ENCODE results near the gene PAPOLA.

PAPOLA gene

GRCh38 chr14:96502621-96503305, 581 bp downstream of the PAPOLA start:
- Histone ChIP-seq H3K27ac (ENCODE audit: extremely low read depth, low read depth, low read length) (peak overlapping the region; percentile 92), H3K4me3 (ENCODE audit: low read depth, low read length) (peak overlapping the region; percentile 99), H3K36me3 (ENCODE audit: control insufficient read depth in 2 of 2, insufficient read depth in 1 of 2, low read length in 2 of 2) (peaks cover 0 to 10% of the 10 kb centered on the region in 2 experiments; a peak in 1 of 3 replicates), H3K9me3 (ENCODE audit: control insufficient read depth, insufficient read depth, low read depth, low read length) (no peaks in the 10 kb centered on the region), H3K4me1 (ENCODE audit: control insufficient read depth, insufficient read depth, low read length) (peaks cover 12% of the 10 kb centered on the region)
- CTCF ChIA-PET: no interaction called here
- POLR2A ChIA-PET: no interaction called here
- peak; percentile 21; the same call in 1 of the 2 replicates for TF ChIP-seq ZFP69B (tag by site-specific recombination; IDR thresholded peaks at IDR 0.05)
- TF ChIP-seq ZNF768 (tag by site-specific recombination; IDR thresholded peaks at IDR 0.05): no peak
- TF ChIP-seq ZNF660 (tag by site-specific recombination; IDR thresholded peaks at IDR 0.05): peak; percentile 53; the same call in 1 of the 2 replicates
- no peak for TF ChIP-seq ZNF623 (tag by site-specific recombination; IDR thresholded peaks at IDR 0.05)
- TF ChIP-seq ZNF777 (tag by site-specific recombination; IDR thresholded peaks at IDR 0.05; ENCODE audit: borderline replicate concordance): 0 out of 2 replicates have a peak, but pooled peaks have one; percentile 71
- no peak for TF ChIP-seq GLIS1 (tag by site-specific recombination; IDR thresholded peaks at IDR 0.05)
- TF ChIP-seq ZNF10 (tag by site-specific recombination; IDR thresholded peaks at IDR 0.05): no peak
- TF ChIP-seq ZIC2 (tag by site-specific recombination; IDR thresholded peaks at IDR 0.05): no peak
- no peak for TF ChIP-seq ZNF138 (tag by site-specific recombination; IDR thresholded peaks at IDR 0.05; ENCODE audit: borderline replicate concordance)
- no peak for TF ChIP-seq ZNF571 (tag by site-specific recombination; IDR thresholded peaks at IDR 0.05)
- TF ChIP-seq ZBTB48 (tag by site-specific recombination; IDR thresholded peaks at IDR 0.05): 0 out of 2 replicates have a peak, but pooled peaks have one; percentile 14
- TF ChIP-seq, protein P1, sequence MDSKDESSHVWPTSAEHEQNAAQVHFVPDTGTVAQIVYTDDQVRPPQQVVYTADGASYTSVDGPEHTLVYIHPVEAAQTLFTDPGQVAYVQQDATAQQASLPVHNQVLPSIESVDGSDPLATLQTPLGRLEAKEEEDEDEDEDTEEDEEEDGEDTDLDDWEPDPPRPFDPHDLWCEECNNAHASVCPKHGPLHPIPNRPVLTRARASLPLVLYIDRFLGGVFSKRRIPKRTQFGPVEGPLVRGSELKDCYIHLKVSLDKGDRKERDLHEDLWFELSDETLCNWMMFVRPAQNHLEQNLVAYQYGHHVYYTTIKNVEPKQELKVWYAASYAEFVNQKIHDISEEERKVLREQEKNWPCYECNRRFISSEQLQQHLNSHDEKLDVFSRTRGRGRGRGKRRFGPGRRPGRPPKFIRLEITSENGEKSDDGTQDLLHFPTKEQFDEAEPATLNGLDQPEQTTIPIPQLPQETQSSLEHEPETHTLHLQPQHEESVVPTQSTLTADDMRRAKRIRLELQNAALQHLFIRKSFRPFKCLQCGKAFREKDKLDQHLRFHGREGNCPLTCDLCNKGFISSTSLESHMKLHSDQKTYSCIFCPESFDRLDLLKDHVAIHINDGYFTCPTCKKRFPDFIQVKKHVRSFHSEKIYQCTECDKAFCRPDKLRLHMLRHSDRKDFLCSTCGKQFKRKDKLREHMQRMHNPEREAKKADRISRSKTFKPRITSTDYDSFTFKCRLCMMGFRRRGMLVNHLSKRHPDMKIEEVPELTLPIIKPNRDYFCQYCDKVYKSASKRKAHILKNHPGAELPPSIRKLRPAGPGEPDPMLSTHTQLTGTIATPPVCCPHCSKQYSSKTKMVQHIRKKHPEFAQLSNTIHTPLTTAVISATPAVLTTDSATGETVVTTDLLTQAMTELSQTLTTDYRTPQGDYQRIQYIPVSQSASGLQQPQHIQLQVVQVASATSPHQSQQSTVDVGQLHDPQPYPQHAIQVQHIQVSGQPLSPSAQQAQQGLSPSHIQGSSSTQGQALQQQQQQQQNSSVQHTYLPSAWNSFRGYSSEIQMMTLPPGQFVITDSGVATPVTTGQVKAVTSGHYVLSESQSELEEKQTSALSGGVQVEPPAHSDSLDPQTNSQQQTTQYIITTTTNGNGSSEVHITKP (tag by site-specific recombination; IDR thresholded peaks at IDR 0.05): peak; percentile 0
- peak; percentile 45; the same call in 1 of the 2 replicates for TF ChIP-seq ZNF394 (tag by site-specific recombination; IDR thresholded peaks at IDR 0.05; ENCODE audit: borderline replicate concordance)
- peak; percentile 55; the same call in 1 of the 2 replicates for TF ChIP-seq ZSCAN30 (tag by site-specific recombination; IDR thresholded peaks at IDR 0.05)
- TF ChIP-seq MZF1 (tag by site-specific recombination; IDR thresholded peaks at IDR 0.05; ENCODE audit: borderline replicate concordance): 0 out of 2 replicates have a peak, but pooled peaks have one; percentile 23
- peak; percentile 47; the same call in 1 of the 2 replicates for TF ChIP-seq ZNF398 (tag by site-specific recombination; IDR thresholded peaks at IDR 0.05)
- TF ChIP-seq ZNF132 (tag by site-specific recombination; IDR thresholded peaks at IDR 0.05; ENCODE audit: borderline replicate concordance): no peak
- peak; percentile 83 for TF ChIP-seq ZBTB17 (tag by site-specific recombination; IDR thresholded peaks at IDR 0.05)
- TF ChIP-seq KLF7 (tag by site-specific recombination; IDR thresholded peaks at IDR 0.05; ENCODE audit: borderline replicate concordance): 0 out of 2 replicates have a peak, but pooled peaks have one; percentile 63
- peak; percentile 54 for TF ChIP-seq ZNF600 (tag by site-specific recombination; IDR thresholded peaks at IDR 0.05)
- TF ChIP-seq ZBTB20 (tag by site-specific recombination; IDR thresholded peaks at IDR 0.05): peak; percentile 62; the same call in 1 of the 2 replicates
- TF ChIP-seq KLF9 (tag by site-specific recombination; IDR thresholded peaks at IDR 0.05; ENCODE audit: low read depth): no peak
- 0 out of 2 replicates have a peak, but pooled peaks have one; percentile 28 for TF ChIP-seq ZNF596 (tag by site-specific recombination; IDR thresholded peaks at IDR 0.05)
- 0 out of 2 replicates have a peak, but pooled peaks have one; percentile 3 for TF ChIP-seq YY1 (tag by site-specific recombination; IDR thresholded peaks at IDR 0.05)
- peak; percentile 14; the same call in 1 of the 2 replicates for TF ChIP-seq ZNF157 (tag by site-specific recombination; IDR thresholded peaks at IDR 0.05)
- TF ChIP-seq ZNF302 (tag by site-specific recombination; IDR thresholded peaks at IDR 0.05; ENCODE audit: low read depth): no peak
- 0 out of 2 replicates have a peak, but pooled peaks have one; percentile 7 for TF ChIP-seq ZSCAN23 (tag by site-specific recombination; IDR thresholded peaks at IDR 0.05)
- TF ChIP-seq SP2 (tag by site-specific recombination; IDR thresholded peaks at IDR 0.05): peak; percentile 55; the same call in 1 of the 2 replicates
- peak; percentile 70 for TF ChIP-seq SP3 (tag by site-specific recombination; IDR thresholded peaks at IDR 0.05)
- peak; percentile 57 for TF ChIP-seq ZNF341 (tag by site-specific recombination; IDR thresholded peaks at IDR 0.05; ENCODE audit: low read depth)
- TF ChIP-seq, protein P2, sequence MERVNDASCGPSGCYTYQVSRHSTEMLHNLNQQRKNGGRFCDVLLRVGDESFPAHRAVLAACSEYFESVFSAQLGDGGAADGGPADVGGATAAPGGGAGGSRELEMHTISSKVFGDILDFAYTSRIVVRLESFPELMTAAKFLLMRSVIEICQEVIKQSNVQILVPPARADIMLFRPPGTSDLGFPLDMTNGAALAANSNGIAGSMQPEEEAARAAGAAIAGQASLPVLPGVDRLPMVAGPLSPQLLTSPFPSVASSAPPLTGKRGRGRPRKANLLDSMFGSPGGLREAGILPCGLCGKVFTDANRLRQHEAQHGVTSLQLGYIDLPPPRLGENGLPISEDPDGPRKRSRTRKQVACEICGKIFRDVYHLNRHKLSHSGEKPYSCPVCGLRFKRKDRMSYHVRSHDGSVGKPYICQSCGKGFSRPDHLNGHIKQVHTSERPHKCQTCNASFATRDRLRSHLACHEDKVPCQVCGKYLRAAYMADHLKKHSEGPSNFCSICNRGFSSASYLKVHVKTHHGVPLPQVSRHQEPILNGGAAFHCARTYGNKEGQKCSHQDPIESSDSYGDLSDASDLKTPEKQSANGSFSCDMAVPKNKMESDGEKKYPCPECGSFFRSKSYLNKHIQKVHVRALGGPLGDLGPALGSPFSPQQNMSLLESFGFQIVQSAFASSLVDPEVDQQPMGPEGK (tag by site-specific recombination; IDR thresholded peaks at IDR 0.05): peak; percentile 70
- TF ChIP-seq ZFHX2 (tag by site-specific recombination; conservative IDR thresholded peaks at IDR 0.05): 0 out of 2 replicates have a peak, but pooled peaks have one; percentile 15

Measured in HEK293 (cell line).